ENCODE results near the gene YPEL2. TPM values are rescaled to one million over a fixed set of nuclear protein-coding genes. Genes with fewer than 3 reads are reported as not detected.

Gene YPEL2
- total RNA-seq, 1 donor from 2014 or later = 2.7 TPM

- H3K27ac Mint-ChIP-seq (ENCODE audit: unreplicated experiment) = no peak overlapping the region
- H3K4me1 Mint-ChIP-seq = peaks cover 39% of the 10 kb centered on the region
- DNase-seq (ENCODE audit: low read depth, low spot score) = no peak
- H3K4me3 Mint-ChIP-seq = no peak overlapping the region
- TF ChIP-seq CTCF (conservative IDR thresholded peaks at IDR 0.05) = no peak
- H3K9me3 Mint-ChIP-seq = no peaks in the 10 kb centered on the region
- H3K27me3 Mint-ChIP-seq (ENCODE audit: low read depth) = no peaks in the 10 kb centered on the region
- H3K36me3 Mint-ChIP-seq (ENCODE audit: low read depth) = peaks cover 3% of the 10 kb centered on the region
These were observed 29.9 kb downstream of the YPEL2 start for GRCh38 chr17:59361386-59361785.

GRCh38 chr17:59361916-59362810 is 30.7 kb downstream of the YPEL2 start:
- Mint-ChIP-seq H3K4me1 (peaks cover 39% of the 10 kb centered on the region), H3K9me3 (no peaks in the 10 kb centered on the region), H3K27ac (ENCODE audit: unreplicated experiment) (no peak overlapping the region), H3K27me3 (ENCODE audit: low read depth) (no peaks in the 10 kb centered on the region), H3K4me3 (no peak overlapping the region), H3K36me3 (ENCODE audit: low read depth) (peaks cover 3% of the 10 kb centered on the region)
- no peak for TF ChIP-seq CTCF (conservative IDR thresholded peaks at IDR 0.05)
- DNase-seq (ENCODE audit: low read depth, low spot score) = no peak

GRCh38 chr17:59362811-59363205 is 31.4 kb downstream of the YPEL2 start:
- Mint-ChIP-seq H3K27ac (ENCODE audit: unreplicated experiment) (no peak overlapping the region), H3K4me3 (no peak overlapping the region), H3K4me1 (peaks cover 40% of the 10 kb centered on the region), H3K27me3 (ENCODE audit: low read depth) (no peaks in the 10 kb centered on the region), H3K9me3 (no peaks in the 10 kb centered on the region), H3K36me3 (ENCODE audit: low read depth) (peaks cover 2% of the 10 kb centered on the region)
- TF ChIP-seq CTCF (conservative IDR thresholded peaks at IDR 0.05) = no peak
- no peak for DNase-seq (ENCODE audit: low read depth, low spot score)

- TF ChIP-seq CTCF (conservative IDR thresholded peaks at IDR 0.05) = no peak
- H3K27ac Mint-ChIP-seq (ENCODE audit: unreplicated experiment) = peak overlapping the region; percentile 15
- no peak overlapping the region for H3K4me3 Mint-ChIP-seq
- H3K36me3 Mint-ChIP-seq (ENCODE audit: low read depth) = no peaks in the 10 kb centered on the region
- no peaks in the 10 kb centered on the region for H3K9me3 Mint-ChIP-seq
- H3K4me1 Mint-ChIP-seq = peaks cover 47% of the 10 kb centered on the region
- no peaks in the 10 kb centered on the region for H3K27me3 Mint-ChIP-seq (ENCODE audit: low read depth)
- DNase-seq (ENCODE audit: low read depth, low spot score) = no peak
These were observed 34.0 kb downstream of the YPEL2 start for GRCh38 chr17:59365383-59365981.

GRCh38 chr17:59366040-59366757 is 34.7 kb downstream of the YPEL2 start:
- Mint-ChIP-seq H3K27me3 (ENCODE audit: low read depth) (no peaks in the 10 kb centered on the region), H3K9me3 (no peaks in the 10 kb centered on the region), H3K4me1 (peaks cover 53% of the 10 kb centered on the region), H3K36me3 (ENCODE audit: low read depth) (no peaks in the 10 kb centered on the region), H3K4me3 (peak overlapping the region; percentile 2), H3K27ac (ENCODE audit: unreplicated experiment) (peak overlapping the region; percentile 65)
- no peak for DNase-seq (ENCODE audit: low read depth, low spot score)
- no peak for TF ChIP-seq CTCF (conservative IDR thresholded peaks at IDR 0.05)
